ENCODE measurements around the gene IGLON5.

DNA sequence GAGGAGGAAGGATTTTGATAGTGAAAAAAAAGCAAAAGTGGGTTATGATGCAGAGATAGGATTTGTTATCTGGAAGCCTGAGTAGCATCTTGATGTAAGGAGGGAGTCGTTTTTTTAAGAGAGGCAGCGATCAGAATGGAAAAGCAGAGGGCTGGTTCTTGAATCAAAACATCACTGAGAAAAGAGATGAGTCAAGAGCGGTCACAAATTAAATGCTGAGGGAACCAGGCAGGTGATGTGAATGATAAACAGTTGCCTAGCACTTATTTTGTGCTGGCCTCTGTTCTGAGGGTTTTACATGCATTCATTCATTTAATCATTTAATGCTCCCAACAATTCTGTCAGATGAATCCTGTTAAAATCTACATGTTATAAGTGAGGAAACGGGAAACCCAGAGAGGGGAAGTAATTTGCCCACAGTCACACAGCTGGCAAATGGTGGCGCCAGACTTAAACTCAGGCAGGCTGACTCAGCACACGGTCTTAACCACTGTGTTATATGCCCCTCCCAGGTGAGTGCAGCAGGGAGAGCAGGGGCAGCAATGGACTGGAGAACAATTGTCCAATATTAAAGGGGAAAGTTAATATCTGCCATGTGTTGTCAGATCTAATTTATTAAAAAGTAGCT lies 39.1 kb upstream of the IGLON5 start:
- TF ChIP-seq, protein P1, sequence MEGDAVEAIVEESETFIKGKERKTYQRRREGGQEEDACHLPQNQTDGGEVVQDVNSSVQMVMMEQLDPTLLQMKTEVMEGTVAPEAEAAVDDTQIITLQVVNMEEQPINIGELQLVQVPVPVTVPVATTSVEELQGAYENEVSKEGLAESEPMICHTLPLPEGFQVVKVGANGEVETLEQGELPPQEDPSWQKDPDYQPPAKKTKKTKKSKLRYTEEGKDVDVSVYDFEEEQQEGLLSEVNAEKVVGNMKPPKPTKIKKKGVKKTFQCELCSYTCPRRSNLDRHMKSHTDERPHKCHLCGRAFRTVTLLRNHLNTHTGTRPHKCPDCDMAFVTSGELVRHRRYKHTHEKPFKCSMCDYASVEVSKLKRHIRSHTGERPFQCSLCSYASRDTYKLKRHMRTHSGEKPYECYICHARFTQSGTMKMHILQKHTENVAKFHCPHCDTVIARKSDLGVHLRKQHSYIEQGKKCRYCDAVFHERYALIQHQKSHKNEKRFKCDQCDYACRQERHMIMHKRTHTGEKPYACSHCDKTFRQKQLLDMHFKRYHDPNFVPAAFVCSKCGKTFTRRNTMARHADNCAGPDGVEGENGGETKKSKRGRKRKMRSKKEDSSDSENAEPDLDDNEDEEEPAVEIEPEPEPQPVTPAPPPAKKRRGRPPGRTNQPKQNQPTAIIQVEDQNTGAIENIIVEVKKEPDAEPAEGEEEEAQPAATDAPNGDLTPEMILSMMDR (IDR thresholded peaks at IDR 0.05): no peak
- TF ChIP-seq POLR2A (IDR thresholded peaks at IDR 0.05; ENCODE audit: low read depth): no peak
- no peak for TF ChIP-seq EP300 (IDR thresholded peaks at IDR 0.05)
- TF ChIP-seq POLR2AphosphoS5 (IDR thresholded peaks at IDR 0.05): no peak
